ENCODE results near the gene ZNF17. TPM values are rescaled to one million over a fixed set of nuclear protein-coding genes. Genes with fewer than 3 reads are reported as not detected.

Gene ZNF17
- total and polyA plus RNA-seq, 2 of the 8 experiments (the other 6 are each of a cell fraction or from before 2014, with no cell fraction given): 3.8 to 10.2 TPM

GRCh38 chr19:57395710-57396109 is 15.3 kb upstream of the ZNF17 start:
- no peak for DNase-seq (ENCODE audit: low read depth in 1 of 2, low spot score in 2 of 2)
- FAIRE-seq: no peak
- no peak overlapping the region for H3K4me2 ChIP-seq (ENCODE audit: insufficient read depth in 1 of 2, low read depth in 2 of 2, low read length in 2 of 2)
- H4K5ac ChIP-seq (ENCODE audit: insufficient read length, low read depth, low read length): no peak overlapping the region
- no peak overlapping the region for H2AK5ac ChIP-seq (ENCODE audit: low read depth, low read length)
- H3K23ac ChIP-seq (ENCODE audit: insufficient read length): no peak overlapping the region
- H3K27me3 ChIP-seq (replicated peaks in 1 of 4; ENCODE audit: control insufficient read depth in 3 of 4, extremely low read depth in 1 of 4, insufficient read depth in 3 of 4, low read length in 3 of 4): no peaks in the 10 kb centered on the region
- no peak overlapping the region for H2BK15ac ChIP-seq (ENCODE audit: low read length)
- no peak overlapping the region for H3K27ac ChIP-seq (ENCODE audit: low read depth, low read length)
- no peaks in the 10 kb centered on the region for H4K20me1 ChIP-seq (replicated peaks in 1 of 2; ENCODE audit: control insufficient read depth in 1 of 2, insufficient read depth in 2 of 2, low read length in 2 of 2)
- no peak overlapping the region for H4K8ac ChIP-seq (ENCODE audit: extremely low read depth, insufficient read depth, low read length)
- H3K23me2 ChIP-seq (ENCODE audit: low read depth, low read length): no peaks in the 10 kb centered on the region
- TF ChIP-seq SIRT6 (IDR thresholded peaks at IDR 0.05; ENCODE audit: low read length): no peak
- no peak for TF ChIP-seq TAF7 (optimal IDR thresholded peaks at IDR 0.05; ENCODE audit: borderline replicate concordance, low read depth, low read length)
- no peak for TF ChIP-seq ATF3 (IDR thresholded peaks at IDR 0.05; ENCODE audit: insufficient read depth, low read depth, low read length)
- no peak for TF ChIP-seq GTF2F1 (IDR thresholded peaks at IDR 0.05; ENCODE audit: borderline replicate concordance, low read depth, low read length)
- no peak for TF ChIP-seq BCL11A (IDR thresholded peaks at IDR 0.05; ENCODE audit: low read depth in 2 of 2, low read length in 2 of 2)
- TF ChIP-seq POU5F1 (IDR thresholded peaks at IDR 0.05; ENCODE audit: low read depth, low read length): no peak
- no peak for TF ChIP-seq HDAC6 (IDR thresholded peaks at IDR 0.05; ENCODE audit: low read depth, low read length)
- no peak for TF ChIP-seq SP1 (IDR thresholded peaks at IDR 0.05; ENCODE audit: low read depth, low read length)
- no peak overlapping the region for H3K18ac ChIP-seq (ENCODE audit: extremely low read depth, low read length)
- H2BK20ac ChIP-seq (ENCODE audit: low read length): no peak overlapping the region
- no peaks in the 10 kb centered on the region for H3K4me1 ChIP-seq (replicated peaks in 1 of 4; ENCODE audit: control insufficient read depth in 3 of 4, insufficient read depth in 4 of 4, low read length in 3 of 4)
- H2AFZ ChIP-seq (ENCODE audit: low read length): no peak overlapping the region
- no peak overlapping the region for H3K9ac ChIP-seq (replicated peaks in 1 of 4; ENCODE audit: extremely low read depth in 1 of 4, low read depth in 3 of 4, low read length in 3 of 4)
- peaks cover 0 to 21% (median 14%) of the 10 kb centered on the region in 4 experiments; a peak in 6 of 8 replicates for H3K36me3 ChIP-seq (ENCODE audit: control insufficient read depth in 2 of 4, insufficient read depth in 4 of 4, low read length in 3 of 4)
- no peak overlapping the region for H2BK5ac ChIP-seq (ENCODE audit: low read depth, low read length)
- H3K4ac ChIP-seq (replicated peaks; ENCODE audit: insufficient read length, low read depth, low read length): no peak overlapping the region
- CTCF ChIA-PET (ENCODE audit: partially characterized antibody): no interaction called here
- no peak overlapping the region for H2BK12ac ChIP-seq (ENCODE audit: low read depth, low read length)
- H3K56ac ChIP-seq (replicated peaks; ENCODE audit: insufficient read length, low read depth, low read length): no peak overlapping the region
- H4K91ac ChIP-seq (replicated peaks; ENCODE audit: insufficient read length, low read length): no peak overlapping the region
- no peaks in the 10 kb centered on the region for H3K9me3 ChIP-seq (ENCODE audit: insufficient read depth in 2 of 2, low read depth in 1 of 2, low read length in 1 of 2)
- H3K14ac ChIP-seq (ENCODE audit: insufficient read length): no peak overlapping the region
- POLR2A ChIA-PET (ENCODE audit: partially characterized antibody): no interaction called here
- 88% methylated on average over 5 of the region's 5 CpGs; no CpG with 5 or more reads in 1 of the 2 experiments for WGBS, 2 experiments (ENCODE audit: extremely low coverage in 1 of 2, insufficient coverage in 1 of 2, insufficient read length in 1 of 2, insufficient replicate concordance in 2 of 2, low coverage in 1 of 2, low lambda C conversion rate in 2 of 2, missing lambda C conversion rate in 1 of 2)
- no peak overlapping the region for H3K4me3 ChIP-seq (ENCODE audit: extremely low read depth in 1 of 4, insufficient read depth in 2 of 4, low read depth in 3 of 4, low read length in 4 of 4)
- no peak overlapping the region for H2BK120ac ChIP-seq (replicated peaks; ENCODE audit: low read depth, low read length)
- peaks cover 1 to 22% of the 10 kb centered on the region in 2 experiments; a peak in 3 of 4 replicates for H3K79me2 ChIP-seq (ENCODE audit: control insufficient read depth in 1 of 2, insufficient read depth in 2 of 2, low read length in 2 of 2)
- no peaks in the 10 kb centered on the region; the same call in 1 of the 2 replicates for H3K79me1 ChIP-seq (ENCODE audit: low read depth, low read length)
